ENCODE data around the gene SGSM1.
"Not testable (repeated sequence)": the region's sequence is repeated elsewhere in the genome, so short reads cannot be mapped to it uniquely, and the experiment has no call there.

Gene SGSM1

GRCh38 chr22:24894220-24894975 lies 88.4 kb downstream of the SGSM1 start:
- H3K9me3 ChIP-seq (ENCODE audit: control insufficient read depth in 2 of 2, low read length in 2 of 2): no peaks in the 10 kb centered on the region
- H3K4me3 ChIP-seq (ENCODE audit: low read length in 2 of 2): peak overlapping the region in 1 of 2 donors; percentile 44
- H3K27me3 ChIP-seq (ENCODE audit: control insufficient read depth in 2 of 2, insufficient read depth in 2 of 2, low read length in 2 of 2): no peaks in the 10 kb centered on the region
- peak overlapping the region; percentile 77 to 91 for H3K27ac ChIP-seq (ENCODE audit: low read depth in 2 of 2, low read length in 2 of 2)
- peaks cover 13 to 22% of the 10 kb centered on the region in 2 donors for H3K4me1 ChIP-seq (ENCODE audit: control insufficient read depth in 2 of 2, insufficient read depth in 2 of 2, low read length in 2 of 2)
- no peaks in the 10 kb centered on the region for H3K36me3 ChIP-seq (ENCODE audit: control insufficient read depth in 2 of 2, insufficient read depth in 2 of 2, low read length in 2 of 2)
- peak overlapping the region; percentile 27 to 51 for H3K9ac ChIP-seq (ENCODE audit: low read depth in 1 of 2, low read length in 2 of 2)

GRCh38 chr22:24894998-24895397 lies 89.0 kb downstream of the SGSM1 start:
- Histone ChIP-seq H3K27me3 (ENCODE audit: control insufficient read depth in 2 of 2, insufficient read depth in 2 of 2, low read length in 2 of 2) (no peaks in the 10 kb centered on the region), H3K9ac (ENCODE audit: low read depth in 1 of 2, low read length in 2 of 2) (peak overlapping the region in 1 of 2 donors; percentile 51), H3K27ac (ENCODE audit: low read depth in 2 of 2, low read length in 2 of 2) (peak overlapping the region; percentile 77 to 91), H3K36me3 (ENCODE audit: control insufficient read depth in 2 of 2, insufficient read depth in 2 of 2, low read length in 2 of 2) (no peaks in the 10 kb centered on the region), H3K4me1 (ENCODE audit: control insufficient read depth in 2 of 2, insufficient read depth in 2 of 2, low read length in 2 of 2) (peaks cover 13 to 22% of the 10 kb centered on the region in 2 donors), H3K9me3 (ENCODE audit: control insufficient read depth in 2 of 2, low read length in 2 of 2) (no peaks in the 10 kb centered on the region), H3K4me3 (ENCODE audit: low read length in 2 of 2) (peak overlapping the region in 1 of 2 donors; percentile 44)

- H3K4me1 ChIP-seq (ENCODE audit: control insufficient read depth in 2 of 2, insufficient read depth in 2 of 2, low read length in 2 of 2): peaks cover 0 to 3% of the 10 kb centered on the region in 2 donors
- H3K27ac ChIP-seq (ENCODE audit: low read depth in 2 of 2, low read length in 2 of 2): peak overlapping the region in 1 of 2 donors; percentile 8
- H3K9me3 ChIP-seq (ENCODE audit: control insufficient read depth in 2 of 2, low read length in 2 of 2): peaks cover 4 to 5% of the 10 kb centered on the region in 2 donors
- no peaks in the 10 kb centered on the region for H3K27me3 ChIP-seq (ENCODE audit: control insufficient read depth in 2 of 2, insufficient read depth in 2 of 2, low read length in 2 of 2)
- H3K9ac ChIP-seq (ENCODE audit: low read depth in 1 of 2, low read length in 2 of 2): no peak overlapping the region
- no peak overlapping the region for H3K4me3 ChIP-seq (ENCODE audit: low read length in 2 of 2)
- peaks cover 2 to 12% of the 10 kb centered on the region in 2 donors for H3K36me3 ChIP-seq (ENCODE audit: control insufficient read depth in 2 of 2, insufficient read depth in 2 of 2, low read length in 2 of 2)
These were observed 95.4 kb downstream of the SGSM1 start for GRCh38 chr22:24901448-24901847.

GRCh38 chr22:24905909-24906308 lies 99.9 kb downstream of the SGSM1 start:
- no peaks in the 10 kb centered on the region for H3K27me3 ChIP-seq (ENCODE audit: control insufficient read depth in 2 of 2, insufficient read depth in 2 of 2, low read length in 2 of 2)
- H3K9ac ChIP-seq (ENCODE audit: low read depth in 1 of 2, low read length in 2 of 2): no peak overlapping the region
- H3K9me3 ChIP-seq (ENCODE audit: control insufficient read depth in 2 of 2, low read length in 2 of 2): peaks cover 4 to 5% of the 10 kb centered on the region in 2 donors
- H3K27ac ChIP-seq (ENCODE audit: low read depth in 2 of 2, low read length in 2 of 2): no peak overlapping the region
- peaks cover 2 to 12% of the 10 kb centered on the region in 2 donors for H3K36me3 ChIP-seq (ENCODE audit: control insufficient read depth in 2 of 2, insufficient read depth in 2 of 2, low read length in 2 of 2)
- no peak overlapping the region for H3K4me3 ChIP-seq (ENCODE audit: low read length in 2 of 2)
- H3K4me1 ChIP-seq (ENCODE audit: control insufficient read depth in 2 of 2, insufficient read depth in 2 of 2, low read length in 2 of 2): peaks cover 0 to 3% of the 10 kb centered on the region in 2 donors

GRCh38 chr22:24907101-24907500 lies 101.1 kb downstream of the SGSM1 start:
- H3K4me3 ChIP-seq (ENCODE audit: low read length in 2 of 2); H3K9ac ChIP-seq (ENCODE audit: low read depth in 1 of 2, low read length in 2 of 2); H3K9me3 ChIP-seq (ENCODE audit: control insufficient read depth in 2 of 2, low read length in 2 of 2); H3K27me3 ChIP-seq (ENCODE audit: control insufficient read depth in 2 of 2, insufficient read depth in 2 of 2, low read length in 2 of 2); H3K4me1 ChIP-seq (ENCODE audit: control insufficient read depth in 2 of 2, insufficient read depth in 2 of 2, low read length in 2 of 2); H3K27ac ChIP-seq (ENCODE audit: low read depth in 2 of 2, low read length in 2 of 2): not testable (repeated sequence)
- H3K36me3 ChIP-seq (ENCODE audit: control insufficient read depth in 2 of 2, insufficient read depth in 2 of 2, low read length in 2 of 2): peaks cover 2 to 12% of the 10 kb centered on the region in 2 donors

GRCh38 chr22:24920029-24920428 lies 114.0 kb downstream of the SGSM1 start:
- H3K27me3 ChIP-seq (ENCODE audit: control insufficient read depth in 2 of 2, insufficient read depth in 2 of 2, low read length in 2 of 2): no peaks in the 10 kb centered on the region
- no peak overlapping the region for H3K9ac ChIP-seq (ENCODE audit: low read depth in 1 of 2, low read length in 2 of 2)
- H3K4me1 ChIP-seq (ENCODE audit: control insufficient read depth in 2 of 2, insufficient read depth in 2 of 2, low read length in 2 of 2): no peaks in the 10 kb centered on the region
- peaks cover 0 to 3% of the 10 kb centered on the region in 2 donors for H3K36me3 ChIP-seq (ENCODE audit: control insufficient read depth in 2 of 2, insufficient read depth in 2 of 2, low read length in 2 of 2)
- no peak overlapping the region for H3K4me3 ChIP-seq (ENCODE audit: low read length in 2 of 2)
- H3K9me3 ChIP-seq (ENCODE audit: control insufficient read depth in 2 of 2, low read length in 2 of 2): no peaks in the 10 kb centered on the region
- H3K27ac ChIP-seq (ENCODE audit: low read depth in 2 of 2, low read length in 2 of 2): no peak overlapping the region

- Histone ChIP-seq H3K4me3 (ENCODE audit: low read length in 2 of 2) (no peak overlapping the region), H3K27ac (ENCODE audit: low read depth in 2 of 2, low read length in 2 of 2) (no peak overlapping the region), H3K9ac (ENCODE audit: low read depth in 1 of 2, low read length in 2 of 2) (no peak overlapping the region), H3K36me3 (ENCODE audit: control insufficient read depth in 2 of 2, insufficient read depth in 2 of 2, low read length in 2 of 2) (peaks cover 0 to 3% of the 10 kb centered on the region in 2 donors), H3K9me3 (ENCODE audit: control insufficient read depth in 2 of 2, low read length in 2 of 2) (no peaks in the 10 kb centered on the region), H3K27me3 (ENCODE audit: control insufficient read depth in 2 of 2, insufficient read depth in 2 of 2, low read length in 2 of 2) (no peaks in the 10 kb centered on the region), H3K4me1 (ENCODE audit: control insufficient read depth in 2 of 2, insufficient read depth in 2 of 2, low read length in 2 of 2) (no peaks in the 10 kb centered on the region)
These were observed 119.8 kb downstream of the SGSM1 start for GRCh38 chr22:24925586-24926427.

GRCh38 chr22:24926428-24926725 lies 120.4 kb downstream of the SGSM1 start:
- H3K36me3 ChIP-seq (ENCODE audit: control insufficient read depth in 2 of 2, insufficient read depth in 2 of 2, low read length in 2 of 2): peaks cover 0 to 3% of the 10 kb centered on the region in 2 donors
- H3K9me3 ChIP-seq (ENCODE audit: control insufficient read depth in 2 of 2, low read length in 2 of 2): no peaks in the 10 kb centered on the region
- H3K4me3 ChIP-seq (ENCODE audit: low read length in 2 of 2): no peak overlapping the region
- H3K27me3 ChIP-seq (ENCODE audit: control insufficient read depth in 2 of 2, insufficient read depth in 2 of 2, low read length in 2 of 2): no peaks in the 10 kb centered on the region
- H3K9ac ChIP-seq (ENCODE audit: low read depth in 1 of 2, low read length in 2 of 2): no peak overlapping the region
- H3K27ac ChIP-seq (ENCODE audit: low read depth in 2 of 2, low read length in 2 of 2): no peak overlapping the region
- H3K4me1 ChIP-seq (ENCODE audit: control insufficient read depth in 2 of 2, insufficient read depth in 2 of 2, low read length in 2 of 2): no peaks in the 10 kb centered on the region

GRCh38 chr22:24926849-24927579 lies 121.0 kb downstream of the SGSM1 start:
- Histone ChIP-seq H3K4me1 (ENCODE audit: control insufficient read depth in 2 of 2, insufficient read depth in 2 of 2, low read length in 2 of 2) (no peaks in the 10 kb centered on the region), H3K9me3 (ENCODE audit: control insufficient read depth in 2 of 2, low read length in 2 of 2) (no peaks in the 10 kb centered on the region), H3K9ac (ENCODE audit: low read depth in 1 of 2, low read length in 2 of 2) (no peak overlapping the region), H3K27me3 (ENCODE audit: control insufficient read depth in 2 of 2, insufficient read depth in 2 of 2, low read length in 2 of 2) (no peaks in the 10 kb centered on the region), H3K36me3 (ENCODE audit: control insufficient read depth in 2 of 2, insufficient read depth in 2 of 2, low read length in 2 of 2) (peaks cover 0 to 3% of the 10 kb centered on the region in 2 donors), H3K27ac (ENCODE audit: low read depth in 2 of 2, low read length in 2 of 2) (no peak overlapping the region), H3K4me3 (ENCODE audit: low read length in 2 of 2) (no peak overlapping the region)

GRCh38 chr22:24928322-24928721 lies 122.3 kb downstream of the SGSM1 start:
- Histone ChIP-seq H3K27ac (ENCODE audit: low read depth in 2 of 2, low read length in 2 of 2) (no peak overlapping the region), H3K9ac (ENCODE audit: low read depth in 1 of 2, low read length in 2 of 2) (no peak overlapping the region), H3K4me1 (ENCODE audit: control insufficient read depth in 2 of 2, insufficient read depth in 2 of 2, low read length in 2 of 2) (no peaks in the 10 kb centered on the region), H3K27me3 (ENCODE audit: control insufficient read depth in 2 of 2, insufficient read depth in 2 of 2, low read length in 2 of 2) (no peaks in the 10 kb centered on the region), H3K4me3 (ENCODE audit: low read length in 2 of 2) (no peak overlapping the region), H3K36me3 (ENCODE audit: control insufficient read depth in 2 of 2, insufficient read depth in 2 of 2, low read length in 2 of 2) (peaks cover 0 to 3% of the 10 kb centered on the region in 2 donors), H3K9me3 (ENCODE audit: control insufficient read depth in 2 of 2, low read length in 2 of 2) (no peaks in the 10 kb centered on the region)
